Measurements from ENCODE around the gene SLC47A1.
"Not testable (repeated sequence)": the region's sequence is repeated elsewhere in the genome, so short reads cannot be mapped to it uniquely, and the experiment has no call there.

Gene SLC47A1

GRCh38 chr17:19558946-19559345 is 25.3 kb downstream of the SLC47A1 start:
- no peak for DNase-seq

GRCh38 chr17:19561697-19562318 is 28.2 kb downstream of the SLC47A1 start:
- no peak for DNase-seq

- no peak for DNase-seq
Observed at GRCh38 chr17:19565817-19566575, 32.3 kb downstream of the SLC47A1 start.

GRCh38 chr17:19567216-19568015 is 33.8 kb downstream of the SLC47A1 start:
- DNase-seq = no peak

GRCh38 chr17:19568016-19568350 is 34.3 kb downstream of the SLC47A1 start:
- no peak for DNase-seq

- DNase-seq = no peak
Observed at GRCh38 chr17:19569785-19570543, 36.3 kb downstream of the SLC47A1 start.

GRCh38 chr17:19570544-19571062 is 36.9 kb downstream of the SLC47A1 start:
- DNase-seq = no peak

- no peak for DNase-seq
Observed at GRCh38 chr17:19573075-19573474, 39.4 kb downstream of the SLC47A1 start.

GRCh38 chr17:19574956-19575355 is 41.3 kb downstream of the SLC47A1 start:
- no peak for DNase-seq

- no peak for DNase-seq
Observed at GRCh38 chr17:19578545-19578944, 44.9 kb downstream of the SLC47A1 start.

- no peak for DNase-seq
Observed at GRCh38 chr17:19579192-19579761, 45.6 kb downstream of the SLC47A1 start.

GRCh38 chr17:19579867-19580565 is 46.4 kb downstream of the SLC47A1 start:
- no peak for DNase-seq

- not testable (repeated sequence) for DNase-seq
Observed at GRCh38 chr17:19580566-19580920, 46.9 kb downstream of the SLC47A1 start.

GRCh38 chr17:19582152-19582551 is 48.5 kb downstream of the SLC47A1 start:
- DNase-seq = not testable (repeated sequence)

GRCh38 chr17:19583871-19584270 is 50.2 kb downstream of the SLC47A1 start:
- DNase-seq = no peak

GRCh38 chr17:19590451-19590850 is 56.8 kb downstream of the SLC47A1 start:
- no peak for DNase-seq

GRCh38 chr17:19590912-19591551 is 57.4 kb downstream of the SLC47A1 start:
- DNase-seq = no peak

GRCh38 chr17:19592316-19592715 is 58.7 kb downstream of the SLC47A1 start:
- DNase-seq = no peak

GRCh38 chr17:19596869-19597268 is 63.2 kb downstream of the SLC47A1 start:
- no peak for DNase-seq

GRCh38 chr17:19610311-19610710 is 76.7 kb downstream of the SLC47A1 start:
- DNase-seq = no peak

- no peak for DNase-seq
Observed at GRCh38 chr17:19610879-19611278, 77.2 kb downstream of the SLC47A1 start.

All from CD4-positive, alpha-beta T cell treated with Interleukin-21 for 1 hour (primary cell).